ENCODE data around the gene JAZF1.
A peak's percentile ranks its signal among the peaks of the same experiment; 100 is the strongest.
"Not testable (repeated sequence)": the region's sequence is repeated elsewhere in the genome, so short reads cannot be mapped to it uniquely, and the experiment has no call there.

Gene JAZF1

DNA sequence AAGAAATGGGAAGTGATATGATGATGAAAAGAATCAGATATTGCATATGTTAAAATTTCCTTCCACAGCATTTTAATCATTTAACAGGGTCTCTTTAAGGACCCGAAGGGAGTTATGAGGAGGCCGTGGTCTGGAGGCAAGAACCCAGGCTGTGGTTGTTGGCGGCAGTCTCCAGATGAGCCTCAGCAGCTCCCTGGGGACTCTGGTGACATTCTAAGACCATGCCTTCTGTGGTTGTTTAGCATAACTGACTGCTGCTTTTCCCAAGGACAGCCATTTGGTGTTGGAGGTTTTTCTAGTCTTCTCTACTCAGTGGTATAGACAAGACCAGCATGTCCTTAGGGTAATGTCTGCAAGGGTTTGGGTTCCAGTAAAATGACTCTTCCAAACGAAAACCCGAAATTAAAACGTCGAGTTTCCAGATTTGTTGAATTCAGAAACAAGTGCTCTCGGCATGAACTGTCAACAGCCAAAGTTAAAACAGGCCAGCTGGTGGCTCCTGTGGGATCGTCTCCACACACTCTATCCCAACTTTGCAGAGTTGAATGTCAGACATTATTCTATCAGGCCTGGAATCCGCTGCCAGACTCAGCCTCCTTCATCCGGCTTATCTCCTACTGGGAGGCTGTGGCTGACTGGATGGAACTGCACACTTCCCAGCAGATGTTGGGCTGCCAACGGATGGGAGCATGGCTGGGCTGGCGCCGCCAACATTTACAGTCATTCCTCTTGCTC, 257.5 kb downstream of the JAZF1 start:
- no peak overlapping the region for H3K9ac ChIP-seq (ENCODE audit: low read length)
- H3K27me3 ChIP-seq (ENCODE audit: low read length) = no peaks in the 10 kb centered on the region
- no peak overlapping the region for H2AFZ ChIP-seq (ENCODE audit: low read depth, low read length, severe bottlenecking)
- H3K4me2 ChIP-seq (ENCODE audit: low read depth, low read length, poor library complexity, severe bottlenecking) = peak overlapping the region; percentile 37
- H3F3A ChIP-seq (ENCODE audit: insufficient read depth) = 0 out of 2 replicates have a peak, but pooled peaks cover 3% of the 10 kb centered on the region
- no peak for TF ChIP-seq EZH2phosphoT487 (conservative IDR thresholded peaks at IDR 0.05; ENCODE audit: low read length)
- TF ChIP-seq, protein P1, sequence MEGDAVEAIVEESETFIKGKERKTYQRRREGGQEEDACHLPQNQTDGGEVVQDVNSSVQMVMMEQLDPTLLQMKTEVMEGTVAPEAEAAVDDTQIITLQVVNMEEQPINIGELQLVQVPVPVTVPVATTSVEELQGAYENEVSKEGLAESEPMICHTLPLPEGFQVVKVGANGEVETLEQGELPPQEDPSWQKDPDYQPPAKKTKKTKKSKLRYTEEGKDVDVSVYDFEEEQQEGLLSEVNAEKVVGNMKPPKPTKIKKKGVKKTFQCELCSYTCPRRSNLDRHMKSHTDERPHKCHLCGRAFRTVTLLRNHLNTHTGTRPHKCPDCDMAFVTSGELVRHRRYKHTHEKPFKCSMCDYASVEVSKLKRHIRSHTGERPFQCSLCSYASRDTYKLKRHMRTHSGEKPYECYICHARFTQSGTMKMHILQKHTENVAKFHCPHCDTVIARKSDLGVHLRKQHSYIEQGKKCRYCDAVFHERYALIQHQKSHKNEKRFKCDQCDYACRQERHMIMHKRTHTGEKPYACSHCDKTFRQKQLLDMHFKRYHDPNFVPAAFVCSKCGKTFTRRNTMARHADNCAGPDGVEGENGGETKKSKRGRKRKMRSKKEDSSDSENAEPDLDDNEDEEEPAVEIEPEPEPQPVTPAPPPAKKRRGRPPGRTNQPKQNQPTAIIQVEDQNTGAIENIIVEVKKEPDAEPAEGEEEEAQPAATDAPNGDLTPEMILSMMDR (IDR thresholded peaks at IDR 0.05; ENCODE audit: insufficient read depth, low read length, poor library complexity, severe bottlenecking) = no peak
- H3K4me3 ChIP-seq (ENCODE audit: insufficient read depth, low read length, poor library complexity, severe bottlenecking) = no peak overlapping the region
- H3K79me2 ChIP-seq (ENCODE audit: insufficient read depth, low read length) = no peaks in the 10 kb centered on the region
- no peaks in the 10 kb centered on the region for H3K9me3 ChIP-seq (ENCODE audit: insufficient read depth, low read length)
- peak overlapping the region; percentile 64 for H3K27ac ChIP-seq (ENCODE audit: low read depth, low read length)
- H3K9me2 ChIP-seq (replicated peaks; ENCODE audit: insufficient read depth, low read length) = no peaks in the 10 kb centered on the region
- no peaks in the 10 kb centered on the region for H3K36me3 ChIP-seq (ENCODE audit: low read length)
- H4K20me1 ChIP-seq (ENCODE audit: low read depth, low read length) = no peaks in the 10 kb centered on the region

DNA sequence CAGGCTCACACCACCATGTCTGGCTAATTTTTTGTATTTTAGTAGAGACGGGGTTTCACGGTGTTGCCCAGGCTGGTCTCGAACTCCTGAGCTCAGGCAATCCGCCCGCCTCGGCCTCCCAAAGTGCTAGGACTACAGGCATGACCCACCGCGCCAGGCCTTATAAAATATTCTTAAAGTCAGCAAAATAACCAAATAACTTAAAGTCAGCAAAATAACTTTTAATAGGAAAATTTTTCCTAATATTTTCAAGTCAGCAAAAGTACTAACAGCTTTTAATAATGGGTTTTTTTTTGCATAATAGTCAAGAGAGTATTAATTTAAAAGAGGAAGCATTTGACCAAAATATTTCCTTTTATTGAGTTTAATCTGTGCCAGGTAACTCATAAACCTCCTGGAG, 258.2 kb downstream of the JAZF1 start:
- H4K20me1 ChIP-seq (ENCODE audit: low read depth, low read length); H3K79me2 ChIP-seq (ENCODE audit: insufficient read depth, low read length); H3F3A ChIP-seq (ENCODE audit: insufficient read depth); H2AFZ ChIP-seq (ENCODE audit: low read depth, low read length, severe bottlenecking); H3K9me2 ChIP-seq (replicated peaks; ENCODE audit: insufficient read depth, low read length); H3K9ac ChIP-seq (ENCODE audit: low read length); H3K36me3 ChIP-seq (ENCODE audit: low read length); H3K9me3 ChIP-seq (ENCODE audit: insufficient read depth, low read length); H3K27me3 ChIP-seq (ENCODE audit: low read length); H3K4me3 ChIP-seq (ENCODE audit: insufficient read depth, low read length, poor library complexity, severe bottlenecking): not testable (repeated sequence)
- H3K4me2 ChIP-seq (ENCODE audit: low read depth, low read length, poor library complexity, severe bottlenecking) = peak overlapping the region; percentile 47
- peak overlapping the region; percentile 64 for H3K27ac ChIP-seq (ENCODE audit: low read depth, low read length)

DNA sequence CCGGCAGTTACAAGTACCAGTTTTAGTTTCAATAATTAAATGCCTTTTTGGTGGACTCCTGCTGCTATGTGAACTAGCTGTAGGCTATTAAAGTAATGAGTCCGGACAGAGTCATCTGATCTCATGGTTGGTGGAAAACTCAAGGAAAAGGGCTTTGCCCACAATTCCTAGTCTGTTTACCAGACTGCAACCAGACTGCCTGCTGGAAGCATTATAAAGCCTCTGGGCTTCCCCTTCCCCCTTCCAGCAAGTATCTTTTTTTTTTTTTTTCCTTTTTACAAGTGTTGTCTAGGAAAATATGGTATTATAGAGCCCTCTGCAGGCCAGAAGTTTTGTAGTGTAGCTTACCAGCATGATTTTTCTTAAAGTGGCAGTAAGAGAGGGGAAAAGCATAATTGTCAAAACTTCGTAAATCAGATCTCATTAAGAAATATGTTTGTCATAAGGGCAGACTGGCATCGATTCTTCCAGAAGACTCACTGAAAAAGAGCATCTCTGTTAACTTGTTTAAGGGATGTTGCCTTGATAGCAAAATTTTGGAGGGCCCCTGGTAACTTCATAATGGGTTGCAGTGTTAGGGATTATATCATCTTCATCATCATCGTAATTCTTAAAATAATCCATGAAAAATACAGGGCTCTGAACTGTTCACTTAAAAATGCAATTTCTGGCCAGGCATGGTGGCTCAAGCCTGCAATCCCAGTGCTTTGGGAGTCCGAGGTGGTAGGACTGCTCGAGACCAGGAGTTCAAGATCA, 259.3 kb downstream of the JAZF1 start:
- Histone ChIP-seq H3K27ac (ENCODE audit: low read depth, low read length) (peak overlapping the region; percentile 64), H4K20me1 (ENCODE audit: low read depth, low read length) (no peaks in the 10 kb centered on the region), H3K4me2 (ENCODE audit: low read depth, low read length, poor library complexity, severe bottlenecking) (peak overlapping the region; percentile 47), H3K27me3 (ENCODE audit: low read length) (no peaks in the 10 kb centered on the region), H3F3A (ENCODE audit: insufficient read depth) (0 out of 2 replicates have a peak, but pooled peaks cover 3% of the 10 kb centered on the region), H3K9me2 (replicated peaks; ENCODE audit: insufficient read depth, low read length) (no peaks in the 10 kb centered on the region), H3K9me3 (ENCODE audit: insufficient read depth, low read length) (no peaks in the 10 kb centered on the region), H2AFZ (ENCODE audit: low read depth, low read length, severe bottlenecking) (no peak overlapping the region), H3K36me3 (ENCODE audit: low read length) (no peaks in the 10 kb centered on the region), H3K79me2 (ENCODE audit: insufficient read depth, low read length) (no peaks in the 10 kb centered on the region), H3K9ac (ENCODE audit: low read length) (no peak overlapping the region), H3K4me3 (ENCODE audit: insufficient read depth, low read length, poor library complexity, severe bottlenecking) (no peak overlapping the region)
- TF ChIP-seq, protein P1 (IDR thresholded peaks at IDR 0.05; ENCODE audit: insufficient read depth, low read length, poor library complexity, severe bottlenecking) = peak; percentile 84
- TF ChIP-seq EZH2phosphoT487 (conservative IDR thresholded peaks at IDR 0.05; ENCODE audit: low read length) = no peak

All from SU-DHL-6 (cell line).